ENCODE measurements around the gene TMEM171.

- TF ChIP-seq CTCF (IDR thresholded peaks at IDR 0.05; ENCODE audit: poor library complexity), result no peak
- no peak for TF ChIP-seq EZH2 (IDR thresholded peaks at IDR 0.05; ENCODE audit: borderline replicate concordance)
Observed at GRCh38 chr5:73135021-73135420, 14.6 kb downstream of the TMEM171 start.

All from hepatocyte (in vitro differentiated cells).